T1000 (cell line): Measurements from ENCODE around the gene NR2F1.
A peak's percentile ranks its signal among the peaks of the same experiment; 100 is the strongest.
"Not testable (repeated sequence)": the region's sequence is repeated elsewhere in the genome, so short reads cannot be mapped to it uniquely, and the experiment has no call there.

ENCODE experiments used
- DNase-seq: peaks from one replicate; lab custom pipeline; 2025; ENCODE audit warnings: mixed read lengths; lab: John Stamatoyannopoulos, UW

Gene NR2F1

DNA sequence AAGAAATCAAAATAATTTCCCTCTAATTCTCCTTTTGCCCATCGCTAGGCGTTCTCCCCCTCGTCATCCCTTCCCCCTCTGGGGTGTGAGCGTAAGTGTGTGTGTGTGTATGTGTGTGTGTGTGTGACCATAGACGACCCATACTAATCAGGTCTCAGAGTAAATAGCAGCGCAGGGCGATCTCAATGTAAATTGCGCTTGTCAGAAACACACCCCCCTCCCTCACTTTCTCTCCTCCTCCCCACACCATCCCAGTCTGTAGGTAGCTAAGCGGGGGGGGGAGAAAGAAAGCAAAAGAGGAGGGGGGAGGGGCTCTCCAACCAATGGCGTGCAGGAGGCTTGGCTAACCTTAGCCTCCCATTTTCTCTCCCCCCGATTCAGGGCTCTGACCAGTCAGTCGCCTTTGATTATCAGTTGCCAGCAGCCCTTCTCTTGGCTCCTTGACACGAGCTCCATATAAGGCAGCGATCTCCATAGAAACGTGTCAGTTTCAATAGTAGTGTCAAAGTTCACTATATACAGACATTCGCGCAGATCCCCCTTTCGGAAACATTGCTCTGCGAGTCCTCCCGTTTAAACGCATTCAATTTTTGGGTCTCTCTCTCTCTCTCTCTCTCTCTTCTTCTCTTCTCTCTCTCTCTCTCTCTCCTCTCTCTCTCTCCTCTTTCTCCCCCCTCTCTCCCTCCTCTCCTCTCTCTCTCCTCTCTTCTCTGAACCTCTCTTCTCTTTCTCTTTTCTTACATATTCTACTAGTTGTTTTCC, at the start of gene NR2F1:
Gene NR2F1 (plus strand): TSS at position 546 of the 762 bp plus-strand sequence. CDS start 1,802 bp downstream, outside the sequence.
- DNase-seq: peak; percentile 64

DNA sequence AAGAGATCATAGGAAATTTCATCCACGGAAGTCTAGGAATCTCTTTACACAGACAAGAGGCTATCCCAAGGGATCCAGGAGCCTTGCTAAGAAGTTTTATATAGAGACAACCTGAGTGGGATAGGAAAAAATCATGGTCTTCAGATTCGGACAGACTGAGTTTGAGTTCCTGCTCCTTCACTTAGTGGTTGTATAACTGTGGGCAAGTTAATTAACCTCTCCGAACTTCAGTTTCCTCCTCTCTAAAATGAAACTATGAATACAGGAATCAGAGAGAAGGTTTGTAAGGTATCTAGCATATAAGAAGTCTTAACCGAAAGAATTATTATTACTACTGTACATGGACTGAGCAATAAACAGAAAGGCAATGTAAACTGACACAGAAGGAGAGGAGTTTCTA, 37.1 kb upstream of the NR2F1 start:
- DNase-seq: no peak

DNA sequence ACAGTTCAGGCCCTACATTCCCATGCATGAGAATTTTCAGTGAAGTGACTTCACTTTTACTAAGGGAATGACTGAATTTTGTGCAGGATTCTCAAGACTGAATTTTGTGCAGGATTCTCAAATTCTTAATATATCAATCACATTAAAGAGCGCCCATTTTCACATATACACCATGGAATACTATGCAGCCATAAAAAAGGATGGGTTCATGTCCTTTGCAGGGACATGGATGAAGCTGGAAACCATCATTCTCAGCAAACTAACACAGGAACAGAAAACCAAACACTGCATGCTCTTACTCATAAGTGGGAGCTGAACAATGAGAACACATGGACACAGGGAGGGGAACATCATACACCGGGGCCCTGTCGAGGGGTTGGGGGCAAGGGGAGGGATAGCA, 33.4 kb upstream of the NR2F1 start:
- DNase-seq: not testable (repeated sequence)

DNA sequence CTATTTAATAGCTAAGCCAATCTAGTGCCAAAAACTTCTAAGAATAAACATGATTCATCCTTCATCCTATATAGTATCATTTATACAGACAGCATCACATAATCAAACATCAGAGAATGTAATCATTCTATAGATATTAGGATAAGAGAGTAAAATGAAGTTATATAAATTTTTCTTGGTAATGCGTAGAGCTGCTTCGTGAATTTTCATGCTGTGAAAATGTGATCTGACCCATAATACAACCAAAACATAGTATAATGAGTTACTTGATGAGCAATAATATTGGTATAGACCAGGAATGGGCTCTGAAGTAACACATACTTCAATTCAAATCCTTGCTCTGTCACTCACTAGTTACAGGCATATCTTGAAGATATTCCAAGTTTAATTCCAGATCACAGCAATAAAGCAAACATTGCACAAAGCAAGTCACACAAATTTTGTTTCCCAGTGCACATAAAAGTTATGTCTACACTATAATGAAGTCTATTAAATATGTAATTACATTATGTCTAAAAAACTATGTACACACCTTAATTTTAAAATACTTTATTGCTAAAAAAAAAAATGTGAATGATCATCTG, 25.9 kb upstream of the NR2F1 start:
- DNase-seq: no peak

DNA sequence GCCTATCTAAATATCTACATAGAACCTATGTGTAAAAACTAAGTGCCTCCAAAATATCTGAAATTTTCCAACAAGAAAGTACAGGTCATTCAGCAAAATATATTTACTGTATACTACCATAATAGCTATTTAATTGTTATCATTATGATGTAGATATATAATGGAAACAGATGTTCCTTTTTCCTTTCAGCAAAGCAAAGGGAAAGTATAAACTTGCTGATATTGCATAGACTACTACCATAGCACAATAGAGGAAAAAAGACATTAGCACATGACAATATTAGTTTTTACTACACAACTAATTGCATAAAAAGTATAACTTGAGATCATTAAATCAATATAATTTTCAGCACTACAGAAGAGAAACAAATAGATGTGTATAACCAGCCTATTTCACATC, 16.9 kb upstream of the NR2F1 start:
- no peak for DNase-seq

DNA sequence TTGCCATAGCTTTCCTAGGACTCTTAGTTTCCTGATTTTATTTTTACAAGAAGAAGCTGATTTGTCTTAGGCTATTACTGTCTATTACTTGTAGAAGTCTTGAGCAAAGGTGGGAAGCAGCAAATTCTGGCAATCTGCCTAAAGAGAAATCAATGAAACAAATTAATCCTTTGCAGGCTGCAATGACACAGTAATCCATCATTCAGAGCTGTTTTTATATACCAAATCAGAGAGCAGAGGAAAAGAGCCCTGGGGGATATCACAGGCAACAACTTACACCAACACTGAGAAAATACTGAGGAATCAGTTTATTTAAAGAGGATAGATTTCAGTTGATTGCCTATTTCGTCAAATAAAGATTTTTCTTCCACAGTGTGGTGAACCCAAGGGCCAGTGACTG, 15.6 kb upstream of the NR2F1 start:
- DNase-seq: no peak

DNA sequence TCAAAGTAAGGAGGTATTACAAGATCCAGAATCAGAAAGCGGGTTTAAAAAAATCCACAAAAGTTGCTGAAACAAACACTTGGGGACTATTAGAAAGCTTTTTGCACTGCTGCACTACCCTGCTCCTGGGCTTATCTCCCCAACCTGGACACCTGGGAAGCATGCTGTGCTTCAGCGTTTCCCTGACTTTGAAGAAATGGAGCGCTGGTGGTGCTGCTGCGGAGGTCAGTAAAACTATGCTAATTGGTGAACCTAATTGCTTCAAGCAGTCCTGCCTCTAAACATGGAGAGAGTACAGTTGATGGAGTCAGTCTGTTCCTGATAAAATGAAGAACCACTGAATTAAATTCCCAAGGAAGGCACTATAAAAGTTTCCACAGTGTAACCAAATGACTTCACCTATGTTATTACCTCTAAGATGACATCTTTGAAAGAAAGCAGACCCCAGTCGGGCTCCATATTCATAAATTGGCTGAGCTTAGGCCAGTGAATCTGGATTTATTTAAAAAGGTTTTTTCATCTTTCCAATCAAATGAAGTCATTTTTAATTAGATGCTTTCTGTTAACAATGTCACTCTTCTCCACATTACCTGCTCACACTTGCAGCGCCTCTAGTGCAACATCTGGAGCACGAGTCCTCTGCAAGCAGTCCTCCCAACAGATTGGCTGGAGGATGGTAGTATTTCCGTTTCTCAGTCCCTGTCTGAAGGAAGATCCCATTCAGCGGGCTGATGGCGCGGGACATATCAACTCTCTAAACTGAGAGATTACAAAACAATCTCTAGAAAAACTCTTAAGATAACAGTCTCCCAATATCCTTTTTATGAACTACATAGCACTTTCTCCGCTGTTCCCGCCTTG, 13.5 kb upstream of the NR2F1 start:
- DNase-seq: no peak

DNA sequence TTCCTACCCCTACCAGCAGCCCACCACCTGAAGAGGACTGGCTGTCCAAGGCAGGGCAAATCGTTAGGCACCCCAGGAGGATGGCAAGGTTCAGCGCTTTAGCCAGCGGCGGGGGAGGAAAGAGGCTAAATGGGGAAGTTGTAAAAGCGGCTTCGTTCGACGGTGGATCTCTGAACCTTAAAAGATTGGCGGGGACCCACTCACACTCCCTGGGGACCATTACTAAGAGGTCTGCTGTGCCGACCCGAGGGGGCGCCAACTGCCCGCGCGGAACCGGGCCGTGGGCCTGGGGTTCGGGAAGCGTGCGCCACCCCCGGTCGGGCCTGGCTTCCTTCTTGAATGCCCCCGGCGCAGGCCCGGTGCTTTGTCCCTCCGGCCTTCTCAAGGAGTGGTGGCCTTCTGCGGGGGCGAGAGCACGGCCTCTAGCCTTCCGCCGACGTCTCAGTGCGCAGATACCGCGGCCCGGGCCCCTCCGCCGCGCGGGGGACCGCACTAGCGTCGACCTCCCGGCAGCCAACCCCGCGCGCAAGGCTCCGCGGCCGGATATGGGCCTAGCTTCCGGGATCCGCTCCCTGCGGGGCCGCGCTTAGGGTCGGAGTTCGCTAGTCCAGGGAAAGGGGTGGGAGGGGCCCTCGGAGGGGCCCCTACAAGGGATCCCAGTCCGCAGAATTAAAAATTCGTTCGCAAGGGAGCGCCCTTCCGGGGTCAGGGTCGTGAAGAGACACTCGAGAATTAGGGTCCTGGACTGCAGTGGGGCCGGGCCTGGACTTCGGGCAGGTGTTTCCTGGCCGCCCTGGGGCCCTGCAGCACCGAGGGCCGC, 12.5 kb upstream of the NR2F1 start:
- no peak for DNase-seq

DNA sequence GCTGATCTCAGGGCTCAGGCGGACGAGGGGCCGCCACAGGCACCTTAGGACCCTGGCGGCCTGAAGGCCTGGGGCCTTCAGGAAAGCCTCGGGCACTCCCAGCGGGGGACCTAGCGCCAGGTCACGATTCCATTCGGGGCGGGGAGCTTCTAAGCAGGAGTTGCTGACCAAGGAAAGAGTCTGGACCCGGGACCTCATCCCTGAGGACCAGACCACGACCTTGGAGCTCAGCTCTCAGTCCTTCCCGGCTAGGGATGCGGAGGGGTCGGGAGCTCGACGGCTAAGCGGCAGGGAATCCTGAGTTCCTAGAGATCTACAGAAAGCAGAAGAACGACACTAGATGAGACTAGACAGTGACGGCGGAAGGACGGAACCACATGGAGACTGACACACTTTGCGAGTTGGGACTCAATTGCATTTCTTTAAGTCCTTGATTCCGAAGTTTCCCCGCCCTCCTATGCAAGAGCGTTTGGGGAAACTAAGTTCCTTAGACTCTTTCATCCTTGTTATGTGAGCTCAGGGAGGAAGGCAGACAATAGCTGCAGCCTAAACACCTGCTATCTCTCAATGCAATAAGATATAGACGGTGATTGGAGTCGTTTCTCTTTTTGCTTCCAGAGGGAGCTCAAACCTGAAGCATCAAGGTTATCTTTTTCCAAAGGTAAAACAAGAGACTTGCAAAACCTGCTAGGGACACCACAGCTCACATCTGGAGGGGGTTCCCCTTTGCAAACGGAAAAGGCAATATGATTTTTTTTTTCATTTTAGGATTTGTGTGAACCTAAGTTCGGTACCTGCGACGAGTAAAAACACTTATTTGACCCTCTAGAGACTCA, 11.7 kb upstream of the NR2F1 start:
- DNase-seq: no peak

DNA sequence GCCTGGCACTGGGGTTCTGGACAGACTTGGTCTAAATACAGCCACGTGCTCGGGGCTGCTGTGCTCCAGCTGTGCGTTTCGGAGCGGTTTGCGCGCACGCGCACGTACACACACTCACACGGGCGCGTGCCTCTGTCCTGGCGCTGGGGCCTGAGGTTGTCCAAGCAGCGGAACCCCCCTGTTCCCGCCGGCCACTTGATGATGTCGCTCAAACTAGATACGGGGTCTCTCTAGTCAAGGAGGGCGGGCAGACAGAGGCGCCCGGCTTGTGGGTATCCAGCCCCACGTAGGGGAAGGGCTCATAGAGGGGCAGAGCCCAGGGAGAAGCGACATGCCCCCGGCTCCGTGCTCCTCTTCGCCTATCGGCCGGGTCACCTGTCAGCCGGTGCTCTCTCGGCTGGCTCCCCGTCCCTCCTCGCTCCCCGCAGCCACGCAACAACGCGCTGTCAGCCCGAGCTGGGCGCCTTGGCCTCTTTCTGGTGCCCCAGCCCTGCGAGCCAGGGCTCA, 10.9 kb upstream of the NR2F1 start:
- no peak for DNase-seq

DNA sequence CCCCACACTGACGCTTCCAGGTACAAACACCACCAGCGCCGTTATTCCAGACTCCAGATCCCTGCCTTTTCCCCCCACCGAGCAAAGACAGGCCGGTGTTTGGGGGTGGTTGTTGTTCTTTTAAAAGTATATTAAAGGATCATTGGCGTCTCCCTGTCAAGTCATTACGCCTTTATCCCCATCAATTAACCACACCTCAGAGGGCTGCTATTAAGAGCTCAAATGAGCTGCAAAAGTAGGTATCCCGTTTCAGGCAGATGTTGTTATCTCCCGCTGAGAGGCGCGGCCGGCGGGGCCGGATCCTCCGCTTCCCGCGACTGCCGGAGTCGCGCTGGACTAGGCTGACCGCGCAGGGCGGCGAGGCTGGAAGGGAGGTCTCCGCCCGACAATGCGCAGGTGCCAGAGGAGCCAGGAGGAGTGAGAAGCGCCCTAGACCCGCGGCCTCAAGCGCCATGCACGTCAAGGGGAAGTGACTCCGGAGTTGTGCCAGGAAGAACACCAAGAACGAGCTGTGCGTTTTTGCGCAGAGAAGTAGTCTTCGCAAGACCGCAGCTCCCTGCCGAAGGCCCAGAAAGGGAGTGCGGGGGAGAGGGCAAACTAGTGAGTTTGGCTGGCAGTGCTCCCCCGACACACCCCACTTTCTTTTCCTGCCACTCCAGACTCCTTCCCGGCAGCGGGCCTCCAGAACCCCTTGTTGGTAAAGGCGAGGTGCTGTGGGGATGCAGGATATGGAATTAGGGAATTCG, 10.2 kb upstream of the NR2F1 start:
- no peak for DNase-seq

DNA sequence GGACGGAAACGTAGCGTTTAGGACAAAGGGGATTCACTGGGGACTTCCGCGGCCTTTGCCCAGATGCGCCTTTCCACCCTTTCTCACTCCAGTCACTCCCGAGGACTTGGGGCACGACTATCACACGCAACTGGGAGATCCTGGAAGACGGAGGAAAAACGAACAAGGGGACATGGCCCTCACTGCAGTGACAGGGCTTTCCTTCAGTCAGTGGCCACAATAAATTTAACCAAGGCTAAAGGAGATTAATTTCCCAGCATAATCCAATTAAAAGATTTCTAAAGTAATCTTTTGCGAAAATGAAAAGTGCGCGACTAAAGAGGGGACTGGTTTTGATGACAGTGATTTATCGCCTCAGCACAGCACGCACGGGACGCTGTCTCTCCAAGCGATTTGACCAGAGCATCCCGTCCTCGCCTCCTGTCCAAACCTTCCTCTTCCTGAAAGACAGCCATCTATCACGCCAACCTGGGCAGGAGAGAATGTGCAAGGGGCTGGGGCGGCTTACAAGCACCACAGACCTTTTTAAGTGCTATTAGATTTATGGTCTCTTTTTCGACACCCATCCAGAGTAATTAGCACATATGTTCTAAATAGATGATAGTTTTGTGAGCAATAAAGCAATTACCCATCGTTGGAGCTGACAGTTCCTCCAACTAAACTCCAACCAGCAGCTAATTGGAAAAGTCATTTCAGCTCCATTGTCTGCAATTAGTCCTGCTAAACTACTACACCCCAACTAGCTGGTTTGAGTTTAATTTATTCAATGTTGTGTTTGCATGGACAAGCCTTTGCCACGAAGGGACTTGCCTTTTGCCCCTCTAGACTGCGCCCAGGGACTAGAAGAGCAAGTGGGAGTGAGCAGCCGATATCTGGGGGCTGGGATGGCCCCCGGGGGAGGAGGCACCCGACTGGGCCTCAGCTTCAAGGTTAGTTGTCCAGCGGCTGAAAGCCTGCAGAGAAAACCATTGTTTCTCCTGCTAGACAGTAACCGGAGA, 9.4 kb upstream of the NR2F1 start:
- DNase-seq: no peak

DNA sequence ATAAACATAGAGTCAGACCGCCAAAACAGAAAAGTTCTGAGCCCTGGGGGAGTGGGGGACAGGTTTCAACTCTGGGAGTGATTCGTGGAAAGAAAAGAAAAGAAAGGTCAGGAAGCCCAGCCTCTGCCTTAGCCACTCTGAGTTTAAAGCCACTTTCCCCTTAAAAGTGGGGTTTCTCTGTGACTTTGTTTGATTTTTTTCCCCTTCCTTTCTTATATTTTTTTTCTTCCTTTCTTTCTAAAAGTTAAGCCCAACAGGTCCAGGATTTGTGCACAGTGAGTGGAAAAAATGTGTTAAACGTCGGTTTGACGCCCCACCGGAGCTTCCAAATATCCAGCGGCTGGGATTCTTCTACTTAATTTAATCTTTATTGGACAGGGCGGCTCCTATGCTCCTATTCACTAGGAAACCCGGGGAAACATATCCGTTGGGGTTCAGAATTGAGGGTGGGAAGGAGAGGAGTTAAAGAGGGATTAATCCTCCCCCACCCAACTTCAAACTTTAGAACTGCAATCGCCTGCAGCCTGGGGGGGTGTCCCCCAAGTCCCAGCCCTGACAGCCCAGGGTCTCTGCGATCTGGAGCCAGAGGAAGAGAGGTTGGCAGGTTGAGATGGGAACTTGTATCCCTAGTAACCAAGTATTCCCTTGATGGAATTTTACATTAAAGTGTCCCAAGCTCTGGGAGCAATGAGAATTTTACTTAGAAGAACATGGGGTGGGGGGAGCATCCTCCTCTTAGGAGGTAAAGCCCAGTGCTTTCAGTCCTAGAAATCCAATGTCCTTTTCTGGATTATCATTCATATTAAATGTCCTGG, 8.3 kb upstream of the NR2F1 start:
- no peak for DNase-seq

DNA sequence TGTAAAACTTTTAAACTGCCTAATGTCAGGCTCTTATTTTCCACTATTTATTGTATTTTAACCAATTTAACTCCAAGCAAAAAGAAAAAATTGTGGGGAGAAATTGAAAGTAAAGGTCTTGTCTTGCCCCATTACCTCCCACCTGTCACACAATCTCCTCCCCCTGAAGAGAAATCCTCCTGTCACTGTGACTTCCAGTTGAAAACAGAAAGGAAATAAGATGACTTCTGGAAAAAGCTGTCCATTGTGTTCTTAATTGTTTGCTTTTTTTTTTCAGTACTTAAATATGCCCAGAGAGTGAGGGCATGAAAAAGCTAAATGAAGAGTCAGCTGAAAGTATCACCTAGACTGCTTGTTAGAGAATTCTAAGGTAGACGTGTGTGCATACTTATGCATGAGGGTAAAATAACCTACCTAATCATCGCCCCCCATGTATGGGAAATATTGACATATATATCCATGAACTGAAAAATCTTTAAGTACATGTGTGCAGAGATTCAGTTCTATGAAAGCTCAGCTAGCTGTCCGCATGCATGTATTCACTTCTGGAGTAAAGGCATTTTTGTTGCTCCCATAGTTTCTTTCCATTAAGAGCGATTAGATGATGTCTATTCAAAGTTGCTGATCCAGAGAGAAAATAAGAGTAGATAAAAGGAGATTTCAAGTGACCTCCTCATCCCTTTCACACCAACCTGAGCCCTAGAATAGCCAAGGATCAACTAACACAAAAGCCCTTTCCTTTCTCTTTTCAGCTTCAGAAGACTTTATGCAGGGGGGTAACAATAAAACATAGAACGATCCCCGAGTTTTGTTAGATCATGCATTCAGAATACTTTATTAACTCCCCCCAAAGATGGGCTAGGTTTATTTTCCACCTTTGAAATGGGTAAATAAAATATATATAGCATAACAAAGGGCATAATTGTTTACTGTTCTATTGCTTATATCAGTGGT, 7.3 kb upstream of the NR2F1 start:
- no peak for DNase-seq

DNA sequence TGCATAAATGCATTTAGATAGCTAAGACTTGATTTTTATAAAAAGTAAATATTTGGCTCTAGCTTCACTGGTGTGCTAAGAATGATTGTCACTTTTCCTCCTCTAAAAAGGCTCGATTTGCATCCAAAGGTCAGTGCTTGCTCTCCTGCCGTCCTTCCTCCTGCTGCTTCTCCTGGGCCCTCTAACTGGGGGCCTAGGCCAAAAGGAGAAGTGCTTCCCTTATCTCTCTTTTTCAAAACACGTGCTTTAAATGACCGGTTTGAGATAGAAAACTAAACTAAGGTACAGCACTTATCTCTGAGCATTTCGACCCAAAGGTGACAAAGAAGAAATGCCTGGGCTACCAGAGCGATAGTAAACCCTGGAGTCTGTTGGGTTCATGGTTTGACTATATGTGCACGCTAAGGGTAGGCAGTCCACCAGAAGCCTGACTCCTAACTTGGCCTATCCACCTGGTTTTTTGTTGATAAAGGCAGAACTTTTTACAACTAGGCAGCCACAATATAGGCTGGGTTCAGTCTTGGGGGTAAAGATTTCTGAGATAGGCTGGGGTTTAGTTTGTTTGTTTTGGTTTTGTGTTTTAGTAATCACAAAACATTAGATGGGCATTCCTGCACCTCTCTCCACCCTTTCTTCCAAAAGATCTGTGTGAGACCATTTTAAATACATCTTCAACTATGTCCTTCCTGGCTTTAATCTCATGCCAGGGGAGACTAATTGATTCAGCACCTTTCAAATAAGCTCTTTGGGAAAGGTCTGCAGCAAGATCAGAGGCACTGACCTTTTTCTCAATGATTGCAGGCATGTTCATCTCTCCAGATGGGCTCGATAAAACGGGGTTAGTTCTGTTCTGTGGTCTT, 5.8 kb upstream of the NR2F1 start:
- no peak for DNase-seq
